H7 (cell line): ENCODE data around the gene MAPK4. TPM values are rescaled to one million over a fixed set of nuclear protein-coding genes. Genes with fewer than 3 reads are reported as not detected.

Experiments
- DNase-seq: peaks from one replicate; pipeline ENCODE4 v3.0.0; 2012
- H3K27me3 ChIP-seq: 2 replicates; pipeline ENCODE4 v1.6.0; 2011; ENCODE audit warnings: mild to moderate bottlenecking, low read length; ENCODE audit not compliant: control insufficient read depth, insufficient read depth
- H3K36me3 ChIP-seq: replicated peaks from 2 replicates; pipeline ENCODE4 v1.5.1; 2011; ENCODE audit warnings: low read length; ENCODE audit not compliant: control insufficient read depth, insufficient read depth
- H3K4me3 ChIP-seq: 2 replicates; pipeline ENCODE4 v1.5.1; 2011; ENCODE audit warnings: low read depth, mild to moderate bottlenecking, control low read depth, low read length, moderate library complexity; ENCODE audit not compliant: insufficient read depth
- total RNA-seq: library from RNA; depleted of rRNA; stranded (reverse); fragments of >200 nt; shearing (Covaris generic); gene quantifications from 2 replicates; pipeline ENCODE4 v1.2.3, GENCODE V29; 2014

MAPK4 gene
- total RNA-seq, 1 experiment from 2014 or later = 2.7 TPM

DNA sequence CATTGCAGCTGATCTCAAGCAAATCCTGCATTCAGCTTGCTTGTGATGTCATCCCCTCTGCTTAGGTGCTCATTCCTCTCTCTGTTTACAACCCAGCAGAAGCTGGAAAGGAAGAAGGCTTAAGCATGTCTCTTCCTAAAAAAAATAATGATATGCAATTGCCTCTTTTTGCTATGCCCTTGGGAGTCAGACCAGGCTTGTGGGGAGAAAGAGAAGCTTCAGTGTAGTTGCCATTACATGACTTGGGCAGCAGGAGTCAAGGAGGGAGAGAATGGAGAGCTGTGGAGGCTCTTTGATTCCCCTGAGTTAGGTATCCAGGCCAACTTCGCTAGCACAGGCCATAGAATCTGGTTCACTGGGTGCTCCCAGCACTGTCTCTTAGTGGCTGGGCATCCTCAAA, 101.1 kb downstream of the MAPK4 start:
- H3K36me3 ChIP-seq = no peaks in the 10 kb centered on the region
- H3K4me3 ChIP-seq = no peak overlapping the region
- no peaks in the 10 kb centered on the region for H3K27me3 ChIP-seq
- DNase-seq = no peak

- no peak overlapping the region for H3K4me3 ChIP-seq
- peak; percentile 73 for DNase-seq
- no peaks in the 10 kb centered on the region for H3K27me3 ChIP-seq
- H3K36me3 ChIP-seq = no peaks in the 10 kb centered on the region
Observed at GRCh38 chr18:50662177-50662576, 102.3 kb downstream of the MAPK4 start.

DNA sequence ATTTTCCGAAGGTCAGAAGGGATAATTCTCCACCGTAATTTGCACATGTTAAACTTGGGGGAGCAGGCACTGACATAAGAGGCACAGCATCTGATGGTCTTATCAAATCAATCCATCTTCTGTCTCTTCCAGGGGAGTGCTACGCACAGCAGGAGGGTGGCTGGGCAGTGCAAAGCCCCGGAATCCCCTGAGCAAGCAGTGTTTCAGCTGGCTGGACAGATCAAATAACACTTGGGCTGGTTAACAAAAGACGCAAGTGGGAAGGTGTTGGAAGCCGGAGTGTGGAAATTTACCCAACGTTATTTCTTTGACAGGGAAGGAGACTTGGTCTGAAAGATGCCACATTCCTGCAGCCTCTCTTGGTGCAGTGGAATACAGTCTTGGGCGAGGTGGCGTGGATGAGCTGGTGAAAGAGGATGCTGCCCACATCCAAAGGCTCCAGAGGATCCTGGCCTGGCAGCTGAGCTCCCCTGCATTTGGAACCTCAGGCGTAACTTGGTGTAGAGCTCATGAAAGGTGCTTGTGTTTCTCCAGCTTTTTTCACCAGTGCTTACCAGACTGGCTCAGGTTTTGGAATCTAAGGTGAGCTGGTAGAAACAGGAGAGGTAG, 103.0 kb downstream of the MAPK4 start:
- no peaks in the 10 kb centered on the region for H3K36me3 ChIP-seq
- H3K27me3 ChIP-seq = no peaks in the 10 kb centered on the region
- H3K4me3 ChIP-seq = no peak overlapping the region
- DNase-seq = peak; percentile 41

DNA sequence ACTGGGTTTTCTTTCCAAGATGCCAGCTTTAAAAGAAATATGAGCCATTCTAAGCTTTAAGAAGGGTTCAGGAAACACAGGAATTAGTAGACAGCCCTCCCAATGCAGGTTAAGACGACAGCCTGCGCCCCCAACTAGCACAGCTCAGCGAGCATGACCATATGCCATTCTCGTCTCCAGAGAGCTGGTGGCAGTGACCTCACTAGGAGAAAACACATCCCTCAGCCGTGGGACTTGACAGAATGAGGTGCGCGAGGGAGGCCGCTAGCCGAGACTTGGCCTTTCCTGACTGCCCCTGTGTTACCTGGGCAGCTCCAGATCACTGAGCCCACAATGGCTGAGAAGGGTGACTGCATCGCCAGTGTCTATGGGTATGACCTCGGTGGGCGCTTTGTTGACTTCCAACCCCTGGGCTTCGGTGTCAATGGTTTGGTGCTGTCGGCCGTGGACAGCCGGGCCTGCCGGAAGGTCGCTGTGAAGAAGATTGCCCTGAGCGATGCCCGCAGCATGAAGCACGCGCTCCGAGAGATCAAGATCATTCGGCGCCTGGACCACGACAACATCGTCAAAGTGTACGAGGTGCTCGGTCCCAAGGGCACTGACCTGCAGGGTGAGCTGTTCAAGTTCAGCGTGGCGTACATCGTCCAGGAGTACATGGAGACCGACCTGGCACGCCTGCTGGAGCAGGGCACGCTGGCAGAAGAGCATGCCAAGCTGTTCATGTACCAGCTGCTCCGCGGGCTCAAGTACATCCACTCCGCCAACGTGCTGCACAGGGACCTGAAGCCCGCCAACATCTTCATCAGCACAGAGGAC, 103.9 kb downstream of the MAPK4 start:
- H3K27me3 ChIP-seq = no peaks in the 10 kb centered on the region
- no peaks in the 10 kb centered on the region for H3K36me3 ChIP-seq
- no peak for DNase-seq
- H3K4me3 ChIP-seq = no peak overlapping the region

GRCh38 chr18:50665015-50665414, 105.1 kb downstream of the MAPK4 start:
- no peak for DNase-seq
- Histone ChIP-seq H3K27me3 (no peaks in the 10 kb centered on the region), H3K36me3 (no peaks in the 10 kb centered on the region), H3K4me3 (no peak overlapping the region)

GRCh38 chr18:50665519-50665918, 105.6 kb downstream of the MAPK4 start:
- no peak for DNase-seq
- Histone ChIP-seq H3K36me3 (no peaks in the 10 kb centered on the region), H3K4me3 (no peak overlapping the region), H3K27me3 (no peaks in the 10 kb centered on the region)

GRCh38 chr18:50666536-50666935, 106.6 kb downstream of the MAPK4 start:
- no peak for DNase-seq
- no peaks in the 10 kb centered on the region for H3K27me3 ChIP-seq
- no peaks in the 10 kb centered on the region for H3K36me3 ChIP-seq
- H3K4me3 ChIP-seq = no peak overlapping the region

DNA sequence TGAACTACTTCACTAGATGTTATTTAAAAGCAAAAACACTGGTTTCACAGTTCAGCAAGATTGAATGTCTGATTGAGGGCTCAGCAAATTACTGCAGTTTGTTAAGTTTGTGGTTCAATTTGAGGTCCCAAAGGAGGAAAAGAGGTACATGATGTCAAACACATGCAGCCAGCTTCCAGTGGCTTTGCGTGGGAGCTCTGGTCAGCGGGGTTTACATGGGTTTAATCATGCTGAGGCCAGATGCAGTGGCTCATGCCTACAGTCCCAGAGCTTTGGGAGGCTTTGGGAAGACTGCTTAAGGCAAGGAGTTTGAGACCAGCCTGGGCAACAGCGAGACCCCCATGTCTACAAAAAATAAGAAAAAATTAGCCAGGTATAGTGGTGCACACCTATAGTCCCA, 111.5 kb downstream of the MAPK4 start:
- Histone ChIP-seq H3K27me3 (no peaks in the 10 kb centered on the region), H3K36me3 (no peaks in the 10 kb centered on the region), H3K4me3 (no peak overlapping the region)
- DNase-seq = no peak

GRCh38 chr18:50674307-50674980, 114.6 kb downstream of the MAPK4 start:
- Histone ChIP-seq H3K36me3 (no peaks in the 10 kb centered on the region), H3K27me3 (no peaks in the 10 kb centered on the region), H3K4me3 (no peak overlapping the region)
- no peak for DNase-seq

DNA sequence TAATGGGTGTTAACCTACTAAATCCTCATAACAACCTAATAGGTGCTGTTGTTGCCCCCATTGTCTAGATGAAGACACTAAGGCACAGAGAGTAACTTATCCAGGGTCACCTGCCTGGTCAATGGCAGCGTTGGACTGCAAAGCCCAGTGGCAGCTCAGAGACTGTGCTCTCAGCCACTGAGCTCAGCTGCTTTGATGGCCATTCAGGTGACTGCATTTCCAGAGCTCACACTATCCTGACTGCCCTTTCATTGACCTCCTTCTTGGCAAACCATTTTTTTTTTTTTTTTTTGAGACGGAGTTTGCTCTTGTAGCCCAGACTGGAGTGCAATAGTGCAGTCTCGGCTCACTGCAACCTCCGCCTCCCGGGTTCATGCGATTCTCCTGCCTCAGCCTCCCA, 115.2 kb downstream of the MAPK4 start:
- no peak overlapping the region for H3K4me3 ChIP-seq
- H3K27me3 ChIP-seq = no peaks in the 10 kb centered on the region
- DNase-seq = no peak
- no peaks in the 10 kb centered on the region for H3K36me3 ChIP-seq

DNA sequence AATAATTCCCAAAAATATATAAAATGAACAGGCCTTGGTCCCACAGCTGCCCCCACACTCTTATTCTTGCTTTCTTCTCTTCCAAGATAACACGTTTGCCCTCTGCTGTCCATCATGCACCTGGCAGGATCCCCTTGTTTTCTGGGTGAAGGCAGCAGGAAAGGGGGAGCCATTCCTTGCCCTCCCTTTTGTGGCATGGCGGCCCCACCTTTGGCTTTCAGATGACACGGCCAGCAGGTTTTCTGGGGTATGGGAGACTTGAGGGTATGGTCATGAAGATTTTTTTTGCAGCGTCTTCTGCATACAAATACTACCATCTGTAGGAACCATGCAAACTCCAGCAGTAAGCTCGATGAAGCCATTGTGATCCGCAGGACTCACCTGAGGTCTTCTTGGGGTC, 118.8 kb downstream of the MAPK4 start:
- H3K27me3 ChIP-seq = no peaks in the 10 kb centered on the region
- H3K4me3 ChIP-seq = no peak overlapping the region
- no peak for DNase-seq
- no peaks in the 10 kb centered on the region for H3K36me3 ChIP-seq

DNA sequence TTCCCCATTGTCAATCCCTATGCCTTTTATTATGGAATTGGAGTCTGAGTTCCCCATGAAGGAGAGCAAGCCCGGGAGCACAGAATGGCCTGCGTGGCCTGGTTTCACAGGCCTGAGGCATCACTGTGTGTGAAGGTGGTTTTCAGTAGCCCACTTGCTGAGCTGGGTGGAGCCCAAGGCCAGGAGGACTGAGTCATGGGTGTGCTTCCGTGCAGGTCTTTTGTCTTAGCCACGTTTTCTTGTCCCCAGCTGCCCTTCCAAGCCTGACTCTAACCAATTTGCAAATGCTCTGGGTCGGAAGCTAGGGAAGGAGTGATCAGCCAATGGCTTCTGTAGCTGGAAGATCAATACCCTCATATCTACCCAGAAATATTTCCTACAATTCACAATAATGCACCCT, 119.2 kb downstream of the MAPK4 start:
- H3K27me3 ChIP-seq = no peaks in the 10 kb centered on the region
- H3K36me3 ChIP-seq = no peaks in the 10 kb centered on the region
- no peak overlapping the region for H3K4me3 ChIP-seq
- no peak for DNase-seq

DNA sequence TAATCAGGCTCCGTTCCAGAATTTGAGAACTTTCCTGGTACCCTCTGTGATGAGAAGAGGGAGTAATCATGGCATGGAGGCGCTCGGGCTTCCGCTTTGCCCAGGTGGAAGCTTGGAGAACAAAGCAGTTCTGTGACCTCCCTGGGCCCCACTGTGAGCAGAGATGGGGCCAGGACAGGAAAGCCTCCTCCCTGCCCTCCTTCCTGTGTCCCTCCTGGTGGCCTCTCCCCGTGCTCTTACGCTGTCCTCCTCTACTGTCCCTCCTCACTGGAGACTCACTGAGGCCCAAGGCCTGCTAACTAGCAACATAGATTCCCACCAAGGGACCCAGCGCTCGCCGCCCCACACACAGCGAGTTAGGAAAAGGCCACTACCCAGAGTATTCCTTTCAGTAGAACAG, 119.8 kb downstream of the MAPK4 start:
- H3K36me3 ChIP-seq = no peaks in the 10 kb centered on the region
- DNase-seq = no peak
- no peaks in the 10 kb centered on the region for H3K27me3 ChIP-seq
- H3K4me3 ChIP-seq = no peak overlapping the region

DNA sequence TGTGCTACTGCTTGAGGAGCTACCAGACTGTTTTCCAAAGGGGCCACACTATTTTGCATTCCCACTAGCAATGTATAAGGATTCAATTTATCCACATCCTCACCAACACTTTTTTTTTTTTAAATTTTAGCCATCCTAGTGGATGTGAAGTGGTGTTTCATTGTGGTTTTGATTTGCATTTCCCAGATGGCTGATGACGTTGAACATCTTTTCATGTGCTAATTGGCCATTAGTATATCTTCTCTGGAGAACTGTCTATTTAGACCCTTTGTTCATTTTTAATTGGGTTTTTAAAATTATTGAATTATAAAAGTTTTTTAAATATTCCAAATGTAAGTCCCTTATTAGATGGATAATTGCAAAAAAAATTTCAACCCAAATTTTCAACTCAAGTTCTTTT, 121.1 kb downstream of the MAPK4 start:
- Histone ChIP-seq H3K4me3 (no peak overlapping the region), H3K27me3 (no peaks in the 10 kb centered on the region), H3K36me3 (no peaks in the 10 kb centered on the region)
- no peak for DNase-seq

DNA sequence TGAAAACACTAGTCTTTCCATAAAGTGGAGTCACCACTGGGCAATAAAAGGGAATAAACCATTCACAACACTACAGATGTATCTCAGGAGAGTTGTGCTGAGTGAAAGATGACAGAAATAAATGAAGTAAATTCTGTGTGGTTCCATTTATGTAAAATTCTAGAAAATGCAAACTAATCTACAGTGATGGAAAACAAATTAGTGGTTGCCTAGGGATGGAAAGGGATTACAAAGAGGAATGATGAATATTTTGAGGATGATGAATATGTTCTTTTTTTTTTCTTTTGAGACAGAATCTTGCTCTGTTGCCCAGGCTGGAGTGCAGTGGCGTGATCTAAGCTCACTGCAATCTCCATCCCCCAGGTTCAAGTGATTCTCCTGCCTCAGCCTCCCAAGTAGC, 123.0 kb downstream of the MAPK4 start:
- no peaks in the 10 kb centered on the region for H3K36me3 ChIP-seq
- H3K27me3 ChIP-seq = no peaks in the 10 kb centered on the region
- no peak for DNase-seq
- H3K4me3 ChIP-seq = no peak overlapping the region
